Suppressor macrophage treated with lipopolysaccharide for 4 hours (primary cell): ENCODE results near the gene PTPRG.

Experiments used
- DNase-seq: peaks from one replicate; pipeline ENCODE4 v3.0.0-alpha.2; 2020

PTPRG gene

GRCh38 chr3:61563313-61564271, 2.2 kb downstream of the PTPRG start:
- DNase-seq = no peak

- DNase-seq = no peak
Measured at GRCh38 chr3:61564395-61565059, 3.2 kb downstream of the PTPRG start.

GRCh38 chr3:61565569-61565968, 4.2 kb downstream of the PTPRG start:
- no peak for DNase-seq

- DNase-seq = no peak
Measured at GRCh38 chr3:61568127-61568526, 6.8 kb downstream of the PTPRG start.

- no peak for DNase-seq
Measured at GRCh38 chr3:61569856-61570580, 8.6 kb downstream of the PTPRG start.

GRCh38 chr3:61570813-61571212, 9.4 kb downstream of the PTPRG start:
- no peak for DNase-seq

GRCh38 chr3:61571516-61572336, 10.4 kb downstream of the PTPRG start:
- no peak for DNase-seq

- DNase-seq = no peak
Measured at GRCh38 chr3:61572879-61573278, 11.5 kb downstream of the PTPRG start.

GRCh38 chr3:61573441-61573840, 12.1 kb downstream of the PTPRG start:
- no peak for DNase-seq

- no peak for DNase-seq
Measured at GRCh38 chr3:61574854-61575253, 13.5 kb downstream of the PTPRG start.

GRCh38 chr3:61575893-61576292, 14.5 kb downstream of the PTPRG start:
- DNase-seq = no peak

- no peak for DNase-seq
Measured at GRCh38 chr3:61577760-61578159, 16.4 kb downstream of the PTPRG start.

GRCh38 chr3:61578667-61579367, 17.4 kb downstream of the PTPRG start:
- DNase-seq = no peak

GRCh38 chr3:61579685-61580084, 18.3 kb downstream of the PTPRG start:
- no peak for DNase-seq

GRCh38 chr3:61580982-61581643, 19.7 kb downstream of the PTPRG start:
- DNase-seq = no peak

- DNase-seq = no peak
Measured at GRCh38 chr3:61582287-61582686, 20.9 kb downstream of the PTPRG start.

GRCh38 chr3:61582846-61583245, 21.5 kb downstream of the PTPRG start:
- DNase-seq = no peak

GRCh38 chr3:61583890-61584875, 22.8 kb downstream of the PTPRG start:
- DNase-seq = no peak

GRCh38 chr3:61589856-61590255, 28.5 kb downstream of the PTPRG start:
- DNase-seq = no peak

GRCh38 chr3:61591300-61591699, 29.9 kb downstream of the PTPRG start:
- no peak for DNase-seq
